HG03060 (cell line): ENCODE data around the gene PPA2.
A peak's percentile ranks its signal among the peaks of the same experiment; 100 is the strongest.

ENCODE experiments used
- ATAC-seq: cut with Tn5 transposase; IDR thresholded peaks from one replicate; pipeline ENCODE4 v1.9.1; 2021; ENCODE audit warnings: low read depth, moderate number of reproducible peaks; ENCODE audit not compliant: unreplicated experiment

PPA2 gene

DNA sequence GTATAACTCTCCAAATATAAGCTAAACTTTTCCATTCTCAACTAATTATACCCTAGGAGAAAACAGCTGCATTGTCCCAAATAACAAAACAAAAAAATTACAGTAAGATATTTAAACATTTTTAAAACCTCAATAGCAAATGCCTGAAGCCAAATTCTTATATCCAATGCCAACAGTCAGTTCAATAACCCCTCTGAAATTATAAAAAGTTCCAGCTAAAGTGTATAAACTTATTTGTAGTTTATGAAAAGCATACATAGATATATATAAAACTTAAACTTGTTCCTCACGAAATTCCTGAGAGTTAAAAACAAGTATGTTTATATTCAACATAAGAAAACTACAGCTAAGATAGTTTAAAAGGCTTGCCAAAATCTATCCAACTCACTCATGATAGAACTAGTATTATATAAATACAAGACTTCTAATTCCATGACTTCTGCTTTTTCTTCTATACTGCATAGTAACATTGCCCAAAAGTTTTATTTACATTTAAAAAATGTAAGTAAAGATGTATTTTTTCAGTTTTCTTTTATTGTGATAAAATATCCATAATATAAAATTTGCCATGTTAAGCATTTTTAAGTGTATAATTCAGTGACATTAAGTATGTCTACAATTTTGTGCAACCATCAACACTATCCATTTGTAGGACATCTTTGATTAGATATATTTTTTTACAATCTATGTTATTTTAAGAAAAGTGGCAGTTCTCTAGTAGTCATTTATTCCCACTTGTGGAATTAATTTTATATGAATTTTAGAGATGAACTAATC is 72.8 kb downstream of the PPA2 start:
- ATAC-seq = no peak

DNA sequence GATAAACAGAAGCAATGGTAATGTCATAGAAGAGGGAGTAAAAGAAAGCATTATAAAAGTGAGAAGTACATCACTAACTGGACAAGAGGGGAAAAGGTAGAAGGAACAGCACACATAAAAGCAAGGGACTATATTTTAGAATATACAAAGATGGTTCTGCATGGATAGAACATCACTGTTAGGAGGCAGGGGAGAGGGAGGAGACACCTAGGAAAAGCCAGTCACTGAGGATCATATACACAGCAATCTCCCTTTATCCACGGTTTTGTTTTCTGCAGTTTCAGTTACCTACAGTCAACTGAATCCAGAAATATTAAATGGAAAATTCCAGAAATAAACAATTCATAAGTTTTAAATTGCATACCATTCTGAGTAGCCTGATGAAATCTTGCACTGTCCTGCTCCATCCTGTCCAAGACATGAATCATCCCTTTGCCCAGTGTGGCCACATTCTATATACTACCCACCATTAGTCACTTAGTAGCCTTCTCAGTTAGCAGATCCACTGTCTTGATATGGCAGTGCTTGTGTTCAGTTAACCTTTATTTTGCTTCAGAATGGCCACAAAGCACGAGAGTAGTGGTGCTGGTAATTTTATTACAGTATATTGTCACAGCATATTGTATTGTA is 74.2 kb downstream of the PPA2 start:
- no peak for ATAC-seq

DNA sequence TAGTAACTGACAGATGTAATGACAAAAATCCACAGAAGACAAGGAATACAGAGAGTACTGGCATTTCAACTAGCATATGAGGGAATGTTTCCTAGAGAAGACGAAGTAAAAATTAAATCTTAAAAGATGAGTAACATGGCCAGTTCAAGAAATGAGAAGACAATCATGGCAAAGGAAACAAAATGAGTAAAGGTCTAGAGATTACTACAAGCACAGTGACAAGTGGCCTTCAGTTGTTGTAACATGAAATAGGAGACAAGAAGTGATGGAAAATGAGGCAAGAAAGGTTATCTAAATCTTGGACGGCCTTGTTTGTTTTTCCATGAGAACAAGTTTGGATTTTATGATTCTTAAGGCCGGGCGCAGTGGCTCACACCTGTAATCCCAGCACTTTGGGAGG is 81.0 kb downstream of the PPA2 start:
- no peak for ATAC-seq

DNA sequence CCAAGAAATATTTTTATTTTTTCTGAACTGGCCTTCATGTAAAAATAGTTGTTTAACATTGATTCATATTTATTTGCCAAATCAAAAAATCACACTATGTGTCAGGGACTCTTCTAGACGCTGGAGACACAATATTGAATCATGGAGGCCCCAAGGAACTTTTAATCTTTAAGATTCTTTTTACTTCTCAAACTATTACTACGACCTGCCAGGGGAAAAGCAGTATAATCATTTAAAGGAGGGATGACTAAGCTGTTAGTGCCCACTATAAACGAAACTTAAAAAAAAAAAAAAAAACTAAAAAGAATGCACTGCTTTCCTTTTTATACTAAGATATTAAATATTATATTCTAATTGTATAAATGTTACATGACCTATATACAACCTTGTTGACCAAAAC is 84.7 kb downstream of the PPA2 start:
- no peak for ATAC-seq

DNA sequence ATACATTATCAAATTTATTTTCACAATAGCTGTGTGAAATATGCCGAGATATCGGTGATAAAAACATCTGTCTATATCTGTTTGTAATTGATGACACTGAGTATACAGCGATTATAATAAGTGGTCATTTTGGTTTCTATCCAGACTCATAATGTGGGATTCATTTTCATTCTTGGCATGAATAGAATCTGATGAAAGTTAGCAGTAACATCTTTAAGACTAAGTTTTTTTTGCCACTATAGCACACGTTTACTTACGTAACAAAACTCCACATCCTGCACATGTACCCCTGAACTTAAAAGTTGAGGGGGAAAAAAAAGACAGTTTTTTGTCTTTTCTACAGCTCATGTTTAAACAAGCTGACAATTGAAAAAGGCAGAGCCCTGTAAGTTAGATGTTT is 86.4 kb downstream of the PPA2 start:
- no peak for ATAC-seq

DNA sequence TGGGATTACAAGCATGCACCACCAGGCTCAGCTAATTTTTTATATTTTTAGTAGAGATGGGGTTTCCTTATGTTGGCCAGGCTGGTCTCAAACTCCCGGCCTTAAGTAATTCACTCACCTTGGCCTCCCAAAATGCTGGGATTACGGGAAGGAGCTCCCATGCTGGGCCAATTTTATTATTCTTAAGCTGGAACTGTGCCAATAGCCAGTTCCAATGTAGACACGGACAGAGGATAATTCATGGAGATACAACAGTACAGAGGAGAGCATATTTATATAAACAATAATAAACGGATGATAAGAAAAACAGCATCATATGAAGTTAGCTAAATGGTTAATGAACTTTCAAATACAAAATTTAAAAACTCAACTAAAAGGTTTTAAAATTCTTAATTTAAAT is 87.8 kb downstream of the PPA2 start:
- ATAC-seq = no peak

DNA sequence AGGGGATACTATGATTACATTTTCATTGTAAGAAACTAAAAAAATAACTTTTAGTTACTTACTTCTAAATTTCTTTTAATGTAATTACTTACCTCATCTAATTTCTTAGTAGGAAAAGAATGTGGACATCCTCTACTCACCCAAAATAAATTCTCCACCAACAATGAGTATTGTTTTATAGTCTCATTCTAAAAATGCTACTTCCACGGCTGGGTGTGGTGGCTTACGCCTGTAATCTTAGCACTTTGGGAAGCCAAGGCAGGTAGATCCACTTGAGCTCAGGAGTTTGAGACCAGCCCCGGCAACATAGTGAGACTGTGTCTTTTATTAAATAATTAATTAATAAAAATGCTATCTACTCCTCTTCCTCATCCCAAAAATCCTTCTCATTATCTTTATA is 99.8 kb downstream of the PPA2 start:
- ATAC-seq = no peak

DNA sequence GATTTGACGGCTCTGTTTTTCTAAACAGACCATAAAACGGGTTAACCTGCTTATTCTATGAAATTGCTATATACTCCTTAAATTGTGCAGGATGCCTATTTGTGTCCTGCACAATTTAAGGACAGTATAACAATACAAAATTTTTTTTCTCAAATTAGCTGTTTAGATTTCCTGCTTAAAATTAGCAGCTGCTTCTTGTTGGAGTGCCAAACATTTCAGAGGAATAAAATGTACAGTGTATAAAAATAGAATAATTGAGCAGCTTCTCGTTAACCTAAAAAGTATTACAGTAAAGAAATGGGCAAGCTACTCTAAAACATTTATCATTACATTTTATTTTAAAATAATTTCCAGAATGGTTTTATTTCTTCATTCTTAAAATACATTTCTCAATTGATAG is 100.5 kb downstream of the PPA2 start:
- ATAC-seq = no peak

DNA sequence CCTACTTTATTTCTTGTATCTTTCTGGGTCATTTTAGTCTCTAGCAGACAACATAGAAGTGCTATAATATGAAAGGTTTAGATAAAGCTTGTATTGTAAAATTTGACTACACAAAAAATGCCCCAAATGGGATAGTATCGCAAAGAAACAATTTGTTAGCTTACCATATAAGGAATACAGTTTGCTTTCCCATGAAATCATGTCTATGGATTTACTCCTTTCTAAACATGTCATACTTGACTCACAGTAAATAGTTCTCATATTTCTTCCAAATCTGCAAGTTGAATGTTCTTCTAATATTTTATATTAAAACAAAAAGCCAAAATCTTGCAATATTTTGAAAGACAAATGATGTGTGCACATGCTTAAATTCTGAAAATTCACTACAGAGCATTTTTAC is 103.9 kb downstream of the PPA2 start:
- ATAC-seq = no peak

DNA sequence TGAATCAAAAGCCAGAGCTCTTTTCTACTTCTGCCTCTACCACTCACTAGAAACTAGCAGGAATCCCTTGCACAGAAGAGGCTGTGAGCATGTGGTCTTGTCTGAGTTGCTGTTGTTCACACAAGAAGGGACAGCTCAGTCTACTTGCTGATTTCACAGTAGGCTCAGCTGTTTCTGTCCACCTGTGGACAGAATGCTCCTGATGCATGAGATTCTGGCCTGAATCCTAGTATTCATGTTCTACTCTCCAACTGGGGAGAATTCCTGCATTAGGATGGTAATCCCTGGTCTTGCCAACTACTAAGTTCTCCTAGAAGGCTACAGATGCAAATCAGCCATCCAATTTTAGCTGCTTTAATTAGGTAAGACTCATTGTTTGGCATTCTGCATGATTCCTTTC is 112.8 kb downstream of the PPA2 start:
- no peak for ATAC-seq

DNA sequence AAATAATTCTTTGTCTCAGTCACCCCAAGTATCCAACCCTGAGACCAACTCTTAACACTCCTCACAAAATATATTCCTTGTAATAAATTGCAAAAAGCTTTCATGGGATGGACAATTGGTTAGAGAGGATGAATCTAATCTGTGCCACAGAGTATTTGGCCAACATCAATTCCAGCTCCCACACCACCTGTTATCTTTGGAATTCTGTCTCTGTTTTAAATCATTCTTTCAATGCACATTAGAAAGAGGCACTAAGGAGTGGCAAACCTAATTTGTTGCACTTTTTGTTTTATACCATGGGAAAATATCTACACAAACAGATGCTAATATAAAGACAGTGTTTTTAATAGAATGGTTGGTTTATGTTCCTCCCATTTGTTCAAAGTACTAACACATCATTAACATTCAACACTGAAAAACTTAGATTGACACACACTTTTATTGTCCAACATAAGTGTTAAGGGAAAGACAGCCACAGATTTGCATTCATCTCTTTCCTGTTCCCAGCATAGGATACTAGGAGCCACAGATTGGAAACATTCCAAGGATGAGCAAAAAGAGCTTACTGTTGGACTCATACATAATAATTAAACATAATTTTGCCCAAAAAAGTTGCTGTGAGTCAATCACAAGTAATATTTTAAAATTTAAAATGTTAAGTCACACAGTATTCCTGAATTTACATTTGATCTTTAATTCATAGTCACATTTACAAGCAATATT is 116.4 kb downstream of the PPA2 start:
- ATAC-seq = no peak

DNA sequence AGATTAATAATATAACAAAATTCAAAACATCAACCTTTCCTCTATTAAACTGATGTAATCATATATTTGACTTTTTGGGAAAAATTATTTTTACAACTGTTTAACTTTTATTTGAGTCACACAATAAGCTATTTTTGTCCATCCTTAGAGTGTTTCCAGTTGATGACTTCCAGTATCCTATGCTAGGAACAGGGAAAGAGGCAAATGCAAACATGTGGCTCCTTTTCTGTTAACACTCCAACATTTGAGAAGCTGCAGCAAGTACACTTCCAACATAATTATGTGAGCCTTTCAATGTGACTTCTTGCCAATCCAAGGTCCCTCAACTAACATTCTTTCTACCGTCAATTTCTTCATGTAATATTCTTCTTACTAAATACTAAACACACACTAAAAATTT is 117.7 kb downstream of the PPA2 start:
- no peak for ATAC-seq

DNA sequence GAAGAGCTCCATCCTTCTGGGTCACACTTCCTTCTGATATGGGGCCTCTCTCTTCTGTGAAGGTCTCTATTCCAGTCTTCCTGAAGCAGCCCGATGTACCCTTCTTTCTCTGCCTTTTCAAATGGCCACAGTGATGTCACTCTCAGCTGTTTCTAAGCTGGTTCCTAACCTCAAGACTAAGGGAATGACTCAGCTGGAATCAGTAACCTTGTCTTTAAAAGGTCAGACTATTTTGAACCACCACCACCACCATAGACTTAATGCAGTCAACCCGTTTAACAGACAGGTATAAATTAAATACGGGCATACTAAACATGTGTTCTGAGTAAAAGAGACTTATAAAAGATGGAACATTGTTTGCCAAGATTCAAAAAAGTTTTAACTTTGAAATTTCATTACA is 121.0 kb downstream of the PPA2 start:
- peak; percentile 81 for ATAC-seq

DNA sequence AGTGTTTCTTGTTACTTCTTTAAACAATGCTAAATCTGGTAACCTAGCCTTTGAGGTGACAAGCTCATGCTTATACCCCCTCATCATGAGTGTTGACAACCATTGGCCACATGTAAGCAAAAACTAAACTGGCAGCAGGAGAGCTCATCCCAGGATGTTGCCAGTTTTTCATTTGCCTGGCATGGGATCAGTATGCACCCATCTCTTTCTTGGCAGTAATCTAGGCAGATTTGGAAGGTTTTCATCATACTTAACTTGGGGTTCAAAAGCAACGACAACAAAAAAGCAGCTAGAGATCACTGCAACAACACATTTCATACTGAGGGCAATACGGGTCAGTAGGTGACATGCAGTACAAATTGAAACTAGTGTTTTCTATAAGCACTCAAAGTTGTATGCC is 122.0 kb downstream of the PPA2 start:
- ATAC-seq = no peak

DNA sequence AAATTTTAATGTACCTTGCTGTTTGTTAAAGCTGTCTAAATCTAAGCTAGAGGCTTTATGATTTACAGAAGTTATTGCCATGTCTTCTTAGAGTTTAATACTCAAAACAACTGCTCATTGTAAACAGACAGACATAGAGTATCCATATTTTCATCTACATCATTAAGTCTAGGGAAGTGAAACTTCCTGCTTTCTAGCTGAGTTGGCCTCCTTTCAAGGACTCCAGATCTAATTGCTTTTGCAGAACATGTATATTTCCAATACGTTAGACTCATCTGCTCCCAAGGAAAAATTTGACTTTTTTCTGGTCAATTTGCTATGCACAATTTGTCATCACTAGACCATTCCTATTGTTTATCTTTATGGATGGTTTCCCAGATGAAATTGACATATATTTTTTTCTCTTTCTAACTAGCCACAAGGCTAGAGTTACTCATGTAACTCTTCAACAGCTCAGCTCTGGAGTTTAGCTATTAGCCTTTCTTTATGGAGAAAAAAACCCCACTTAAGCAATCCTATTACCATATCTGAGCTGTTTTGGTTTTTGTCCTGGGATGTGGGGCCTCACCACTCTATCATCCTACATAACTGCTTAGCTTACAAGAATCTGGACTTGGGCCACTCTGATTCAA is 122.9 kb downstream of the PPA2 start:
- no peak for ATAC-seq

DNA sequence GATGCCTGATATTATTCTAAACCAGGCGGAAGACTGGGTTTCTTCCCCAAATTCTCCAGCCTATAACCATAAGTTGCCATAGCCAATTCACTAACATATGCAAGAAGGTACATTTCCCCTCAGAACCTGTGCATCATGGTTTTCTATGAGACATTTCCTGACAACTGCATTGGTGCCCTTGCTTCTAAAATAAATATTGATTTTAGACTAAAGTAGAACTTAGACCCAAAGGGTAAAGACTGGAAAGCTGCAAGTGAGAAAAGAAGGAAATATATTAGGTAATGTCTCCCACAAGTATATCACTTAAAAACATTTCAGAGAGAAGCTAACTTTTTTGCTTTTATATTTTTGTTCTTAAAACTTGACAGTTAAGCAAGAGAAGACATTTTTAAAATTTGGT is 125.1 kb downstream of the PPA2 start:
- ATAC-seq = no peak

DNA sequence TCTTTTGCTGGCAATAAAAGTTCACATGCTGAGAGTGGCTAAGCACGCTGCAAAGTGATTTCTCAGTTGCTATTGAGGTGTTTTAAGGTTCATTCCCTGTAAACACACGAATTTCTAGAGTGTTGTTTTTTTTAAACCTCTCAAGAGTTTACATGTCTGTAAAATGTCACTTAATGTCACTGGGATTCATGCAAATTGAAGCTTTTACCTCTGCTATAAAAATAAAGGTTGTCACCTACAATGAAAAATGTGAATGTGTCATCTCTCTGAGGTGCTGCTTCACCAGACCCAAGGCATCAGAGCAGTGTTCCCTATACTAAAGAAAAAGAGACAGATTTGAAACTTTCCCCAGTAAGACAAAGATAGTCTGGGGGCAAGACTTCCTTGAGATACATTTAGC is 127.0 kb downstream of the PPA2 start:
- no peak for ATAC-seq

DNA sequence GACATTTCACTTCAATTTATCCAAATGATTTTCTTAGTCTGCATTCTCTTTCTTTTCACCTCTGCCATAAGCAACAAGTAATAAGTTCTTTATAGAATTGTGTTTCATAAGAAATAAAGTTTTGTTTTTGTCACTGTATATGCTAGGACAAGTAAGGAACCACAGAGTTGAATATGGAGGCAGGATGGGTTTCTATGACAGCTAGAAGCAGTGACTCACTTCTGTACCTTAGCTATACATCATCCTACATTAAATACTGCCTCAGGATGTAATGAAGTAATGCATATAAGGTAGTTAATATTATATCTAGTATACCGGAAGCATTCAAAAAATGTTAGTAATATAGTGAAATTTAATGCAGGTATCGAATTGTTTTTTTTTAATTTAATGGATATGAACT is 128.0 kb downstream of the PPA2 start:
- no peak for ATAC-seq

DNA sequence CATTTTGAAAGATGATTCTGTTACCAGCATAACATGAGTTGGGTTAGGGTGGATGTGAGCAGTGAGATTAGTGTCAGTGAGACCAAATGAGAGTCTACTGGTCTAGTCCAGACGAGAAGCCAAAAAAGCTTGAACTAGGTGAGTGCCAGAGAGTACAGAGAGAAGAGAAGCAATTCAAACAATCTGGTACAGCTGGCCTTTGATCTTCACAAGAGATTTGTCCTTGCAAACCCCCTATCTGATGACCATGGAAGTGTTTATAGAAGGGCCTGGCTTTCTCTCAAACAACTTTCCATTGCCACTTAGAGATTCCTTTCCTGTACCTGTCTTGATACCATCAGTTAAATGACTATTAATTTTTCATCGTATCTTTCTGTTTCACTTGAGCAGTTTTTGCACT is 128.5 kb downstream of the PPA2 start:
- no peak for ATAC-seq

DNA sequence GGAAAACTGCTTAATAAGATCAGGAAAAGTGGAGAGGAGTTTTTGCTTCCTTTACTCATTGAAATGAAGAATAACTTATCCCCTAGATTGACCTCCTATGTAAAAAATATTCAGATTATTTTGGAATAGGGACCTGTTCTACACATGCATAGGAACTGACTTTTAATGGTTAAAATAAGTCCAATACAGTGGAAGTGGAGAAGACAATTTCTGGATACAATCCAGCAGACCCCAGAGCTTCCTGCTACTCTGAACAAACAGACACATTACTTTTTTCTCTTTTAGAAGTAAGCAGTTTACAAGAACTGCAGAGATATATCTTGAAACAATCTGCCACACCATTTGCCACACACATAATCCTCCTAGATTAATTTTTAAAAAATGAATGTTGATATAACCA is 129.7 kb downstream of the PPA2 start:
- ATAC-seq = no peak

DNA sequence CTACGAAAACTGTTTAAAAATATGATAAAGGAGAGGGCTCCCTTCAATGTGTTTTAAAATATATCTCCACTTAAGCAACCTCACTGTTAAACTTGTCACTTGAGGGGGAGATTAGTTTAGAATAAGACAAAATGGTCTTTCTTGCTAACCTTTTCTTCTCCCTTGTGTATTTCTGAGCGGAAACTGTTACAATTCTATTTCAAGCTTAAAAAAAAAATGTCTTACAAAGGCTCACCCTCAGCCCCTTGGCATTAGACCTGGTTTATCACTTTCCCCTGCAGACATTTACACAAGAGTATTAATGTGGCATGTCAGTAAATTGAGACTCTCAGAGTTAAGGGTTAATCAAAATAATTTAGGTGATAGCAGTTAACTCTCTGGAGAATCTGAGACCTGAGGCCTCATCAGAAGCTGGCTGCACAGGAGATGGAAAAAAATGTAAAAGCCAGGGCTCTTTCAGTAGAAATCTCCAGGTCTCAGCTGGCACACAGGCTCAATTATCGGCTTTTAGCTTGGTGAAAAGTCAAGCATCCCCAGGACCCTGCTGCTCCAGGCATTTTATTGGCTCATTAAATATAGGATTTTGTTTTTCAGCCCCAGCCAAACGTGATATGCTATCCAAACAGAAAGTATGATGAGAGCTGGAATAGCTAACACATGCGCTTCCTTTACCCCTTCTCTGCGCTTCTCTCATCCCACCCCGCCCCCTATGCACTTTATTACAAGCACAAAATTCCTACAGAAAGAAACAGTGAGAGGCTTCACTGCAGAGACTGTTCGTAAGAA is 130.5 kb downstream of the PPA2 start:
- no peak for ATAC-seq
